ENCODE data around the gene LIMS2. TPM values are rescaled to one million over a fixed set of nuclear protein-coding genes. Genes with fewer than 3 reads are reported as not detected.

Gene LIMS2
- total and polyA plus RNA-seq, 2 experiments from 2014 or later, result 1.6 to 3.5 TPM

- TF ChIP-seq ZNF462 (CRISPR knock-in tag; IDR thresholded peaks at IDR 0.05) (no peak), JUNB (IDR thresholded peaks at IDR 0.05; ENCODE audit: unreplicated experiment) (no peak), EZH2 (IDR thresholded peaks at IDR 0.05; ENCODE audit: low read depth, unreplicated experiment) (no peak), REST (IDR thresholded peaks at IDR 0.05; ENCODE audit: unreplicated experiment) (no peak), ZNF331 (CRISPR knock-in tag; IDR thresholded peaks at IDR 0.05; ENCODE audit: low read depth) (no peak), NANOG (IDR thresholded peaks at IDR 0.05; ENCODE audit: borderline replicate concordance) (no peak), CREB1 (CRISPR knock-in tag; IDR thresholded peaks at IDR 0.05; ENCODE audit: low read depth) (no peak), EZH2phosphoT487 (IDR thresholded peaks at IDR 0.05; ENCODE audit: unreplicated experiment) (no peak)
Measured at GRCh38 chr2:127609031-127609751, 66.1 kb downstream of the LIMS2 start (continued).
